GM23248 (cell line): ENCODE data around the gene ZNF334.

Experiments
- EZH2 ChIP-seq: fragments of 200-600 bp; sonication (generic); IDR thresholded peaks from 2 replicates; pipeline ENCODE4 v1.6.1; 2018; ENCODE audit warnings: antibody characterized with exemption, mild to moderate bottlenecking; ENCODE audit not compliant: insufficient read depth, poor library complexity, severe bottlenecking
- EZH2phosphoT487 ChIP-seq: fragments of 200-600 bp; sonication (generic); IDR thresholded peaks from 2 replicates; pipeline ENCODE4 v1.6.1; 2018; ENCODE audit warnings: antibody characterized with exemption, moderate library complexity, mild to moderate bottlenecking, low read depth; ENCODE audit not compliant: insufficient read depth

- TF ChIP-seq EZH2phosphoT487 (no peak), EZH2 (no peak)
Measured at GRCh38 chr20:46547995-46548394, 34.6 kb upstream of the ZNF334 start.
